ENCODE data around the gene PUS7.

The PUS7 gene

DNA sequence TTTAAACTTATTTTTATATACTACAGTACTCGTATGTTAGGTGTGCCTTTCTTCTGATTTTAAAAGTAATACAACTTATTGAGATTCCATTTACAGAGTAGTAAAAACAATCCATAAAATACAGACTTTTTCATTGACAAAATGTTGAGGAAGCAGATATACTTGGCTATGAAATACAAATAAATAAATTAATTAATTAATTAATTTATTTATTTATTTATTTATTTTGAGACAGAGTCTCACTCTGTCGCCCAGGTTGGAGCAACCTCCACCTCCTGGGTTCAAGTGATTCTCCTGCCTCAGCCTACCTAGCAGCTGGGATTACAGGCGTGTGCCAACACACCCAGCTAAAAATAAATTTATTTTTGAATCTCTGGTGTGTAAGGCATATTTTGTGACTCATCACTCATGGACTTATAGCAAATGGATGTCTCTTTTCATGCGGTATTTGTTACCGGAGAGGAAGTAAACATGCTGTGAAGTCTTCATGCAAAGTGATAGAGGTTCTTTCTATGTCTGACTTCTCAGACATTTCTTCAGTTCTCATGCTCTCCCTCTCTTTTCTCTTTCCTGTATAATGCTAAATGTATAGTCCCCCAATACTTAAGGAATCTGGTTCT lies 113.2 kb downstream of the PUS7 start:
- no peak for DNase-seq (ENCODE audit: low read depth)
- no peak overlapping the region for H3K4me3 ChIP-seq (ENCODE audit: low read depth, low read length)
- TF ChIP-seq, protein P1, sequence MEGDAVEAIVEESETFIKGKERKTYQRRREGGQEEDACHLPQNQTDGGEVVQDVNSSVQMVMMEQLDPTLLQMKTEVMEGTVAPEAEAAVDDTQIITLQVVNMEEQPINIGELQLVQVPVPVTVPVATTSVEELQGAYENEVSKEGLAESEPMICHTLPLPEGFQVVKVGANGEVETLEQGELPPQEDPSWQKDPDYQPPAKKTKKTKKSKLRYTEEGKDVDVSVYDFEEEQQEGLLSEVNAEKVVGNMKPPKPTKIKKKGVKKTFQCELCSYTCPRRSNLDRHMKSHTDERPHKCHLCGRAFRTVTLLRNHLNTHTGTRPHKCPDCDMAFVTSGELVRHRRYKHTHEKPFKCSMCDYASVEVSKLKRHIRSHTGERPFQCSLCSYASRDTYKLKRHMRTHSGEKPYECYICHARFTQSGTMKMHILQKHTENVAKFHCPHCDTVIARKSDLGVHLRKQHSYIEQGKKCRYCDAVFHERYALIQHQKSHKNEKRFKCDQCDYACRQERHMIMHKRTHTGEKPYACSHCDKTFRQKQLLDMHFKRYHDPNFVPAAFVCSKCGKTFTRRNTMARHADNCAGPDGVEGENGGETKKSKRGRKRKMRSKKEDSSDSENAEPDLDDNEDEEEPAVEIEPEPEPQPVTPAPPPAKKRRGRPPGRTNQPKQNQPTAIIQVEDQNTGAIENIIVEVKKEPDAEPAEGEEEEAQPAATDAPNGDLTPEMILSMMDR (IDR thresholded peaks at IDR 0.05; ENCODE audit: low read depth, low read length) = no peak
- TF ChIP-seq MYC (IDR thresholded peaks at IDR 0.05; ENCODE audit: low read depth, low read length) = no peak
- TF ChIP-seq, protein P2, sequence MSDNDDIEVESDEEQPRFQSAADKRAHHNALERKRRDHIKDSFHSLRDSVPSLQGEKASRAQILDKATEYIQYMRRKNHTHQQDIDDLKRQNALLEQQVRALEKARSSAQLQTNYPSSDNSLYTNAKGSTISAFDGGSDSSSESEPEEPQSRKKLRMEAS (IDR thresholded peaks at IDR 0.05; ENCODE audit: low read depth, low read length) = no peak
- no peak for TF ChIP-seq POLR2A (IDR thresholded peaks at IDR 0.05; ENCODE audit: extremely low read depth, insufficient read length)

All from NB4 (cell line).